HepG2 (cell line): ENCODE measurements around the gene PAM16. TPM values are rescaled to one million over a fixed set of nuclear protein-coding genes. Genes with fewer than 3 reads are reported as not detected.

Source experiments
- ARNTL ChIP-seq: sonication (generic); formaldehyde crosslinking; IDR thresholded peaks from 2 replicates; pipeline ENCODE4 v1.4.0; 2020; ENCODE audit warnings: mild to moderate bottlenecking, missing genetic modification reagents
- CC2D1A ChIP-seq: sonication (generic); formaldehyde crosslinking; IDR thresholded peaks from 2 replicates; pipeline ENCODE4 v1.8.1; 2023; ENCODE audit warnings: mild to moderate bottlenecking, missing genetic modification reagents
- EP300 ChIP-seq, 3 experiments: sonication (generic) in 1 of 3; formaldehyde crosslinking in 1 of 3; IDR thresholded peaks; 2 replicates each; pipeline versions ENCODE4 v1.5.1 to v1.6.1; 2011 to 2020; ENCODE audit warnings: low read depth in 2 of 3, low read length in 2 of 3, borderline replicate concordance in 1 of 3, improper control_type of control experiment in 1 of 3, mild to moderate bottlenecking in 1 of 3, missing genetic modification reagents in 1 of 3, moderate library complexity in 1 of 3
- ERF ChIP-seq: IDR thresholded peaks from 2 replicates; pipeline ENCODE4 v1.6.1; 2018; ENCODE audit warnings: missing biosample characterization, missing genetic modification reagents
- FUBP1 ChIP-seq: sonication (generic); formaldehyde crosslinking; IDR thresholded peaks from 2 replicates; pipeline ENCODE4 v1.5.1; 2020; ENCODE audit warnings: missing genetic modification reagents, mild to moderate bottlenecking, borderline replicate concordance
- MEF2D ChIP-seq: sonication (generic); formaldehyde crosslinking; IDR thresholded peaks from 2 replicates; pipeline ENCODE4 v1.5.1; 2020; ENCODE audit warnings: mild to moderate bottlenecking, missing genetic modification reagents
- MTA1 ChIP-seq: sonication (generic); formaldehyde crosslinking; IDR thresholded peaks from 2 replicates; pipeline ENCODE4 v1.4.0; 2020; ENCODE audit warnings: missing genetic modification reagents, mild to moderate bottlenecking, borderline replicate concordance
- MZF1 ChIP-seq: sonication (generic); formaldehyde crosslinking; IDR thresholded peaks from 2 replicates; pipeline ENCODE4 v1.8.1; 2023; ENCODE audit warnings: mild to moderate bottlenecking, missing genetic modification reagents, borderline replicate concordance
- RBFOX2 ChIP-seq: fragments of 200-400 bp; formaldehyde crosslinking; IDR thresholded peaks from 2 replicates; pipeline ENCODE4 v1.6.1; 2017; ENCODE audit warnings: low read depth, mild to moderate bottlenecking, low read length
- RBM22 ChIP-seq: fragments of 200-400 bp; formaldehyde crosslinking; optimal IDR thresholded peaks from 2 replicates; pipeline ENCODE3; 2017; ENCODE audit warnings: mild to moderate bottlenecking, low read length, moderate library complexity
- SOX5 ChIP-seq: IDR thresholded peaks from 2 replicates; pipeline ENCODE4 v1.6.1; 2016; ENCODE audit warnings: borderline replicate concordance
- SPEN ChIP-seq: sonication (generic); formaldehyde crosslinking; IDR thresholded peaks from 2 replicates; pipeline ENCODE4 v1.5.1; 2020; ENCODE audit warnings: low read depth, mild to moderate bottlenecking, missing genetic modification reagents
- STAT5B ChIP-seq: sonication (generic); formaldehyde crosslinking; IDR thresholded peaks from 2 replicates; pipeline ENCODE4 v1.4.0; 2020; ENCODE audit warnings: missing genetic modification reagents
- TP53 ChIP-seq: sonication (generic); formaldehyde crosslinking; conservative IDR thresholded peaks from 2 replicates; pipeline ENCODE4 v1.4.0; 2020; ENCODE audit warnings: missing genetic modification reagents
- ZBTB3 ChIP-seq: sonication (generic); formaldehyde crosslinking; IDR thresholded peaks from 2 replicates; pipeline ENCODE4 v1.4.0; 2020; ENCODE audit warnings: low read depth, mild to moderate bottlenecking, moderate library complexity, missing genetic modification reagents, borderline replicate concordance
- ZNF30 ChIP-seq: sonication (generic); formaldehyde crosslinking; IDR thresholded peaks from 2 replicates; pipeline ENCODE4 v1.5.0; 2020; ENCODE audit warnings: mild to moderate bottlenecking, missing genetic modification reagents
- ZNF335 ChIP-seq: sonication (generic); formaldehyde crosslinking; IDR thresholded peaks from 2 replicates; pipeline ENCODE4 v1.4.0; 2020; ENCODE audit warnings: missing genetic modification reagents
- ZNF484 ChIP-seq: sonication (generic); formaldehyde crosslinking; IDR thresholded peaks from 2 replicates; pipeline ENCODE4 v1.5.1; 2020; ENCODE audit warnings: mild to moderate bottlenecking, low read depth, missing genetic modification reagents, borderline replicate concordance
- ZNF512B ChIP-seq: sonication (generic); formaldehyde crosslinking; IDR thresholded peaks from 2 replicates; pipeline ENCODE4 v1.5.1; 2020; ENCODE audit warnings: missing genetic modification reagents, mild to moderate bottlenecking, borderline replicate concordance
- ZNF572 ChIP-seq: sonication (generic); formaldehyde crosslinking; IDR thresholded peaks from 2 replicates; pipeline ENCODE4 v1.5.1; 2020; ENCODE audit warnings: mild to moderate bottlenecking, missing genetic modification reagents
- ZNF598 ChIP-seq: sonication (generic); formaldehyde crosslinking; IDR thresholded peaks from 2 replicates; pipeline ENCODE4 v1.5.1; 2020; ENCODE audit warnings: mild to moderate bottlenecking, missing genetic modification reagents, borderline replicate concordance
- ZZZ3 ChIP-seq: sonication (generic); formaldehyde crosslinking; IDR thresholded peaks from 2 replicates; pipeline ENCODE4 v1.4.0; 2020; ENCODE audit warnings: missing genetic modification reagents, mild to moderate bottlenecking, borderline replicate concordance
- polyA plus RNA-seq, 8 experiments: library from polyadenylated mRNA; depleted of rRNA in 3 of 8; stranded (reverse) in 7 of 8; unstranded in 1 of 8; fragments of >200 nt; fragmentation: Illumina TruSeq in 4 of 8; extraction: Trizol in 4 of 8; gene quantifications; 2 replicates each; pipeline versions ENCODE4 v1.2.1 to v1.2.3, GENCODE V29; 2011 to 2016; ENCODE audit warnings: low read depth in 4 of 8, missing spikeins in 1 of 8, mixed read lengths in 1 of 8; ENCODE audit not compliant: insufficient read depth in 1 of 8
- total RNA-seq, 5 experiments: library from RNA; depleted of rRNA; stranded (reverse); fragments of >200 nt; fragmentation: Illumina TruSeq; extraction: Trizol; gene quantifications; 2 replicates each; pipeline ENCODE4 v1.2.3, GENCODE V29; 2016; ENCODE audit warnings: low read depth in 1 of 5
- TF ChIP-seq, protein P1 (sequence below): sonication (generic); formaldehyde crosslinking; IDR thresholded peaks from 2 replicates; pipeline ENCODE4 v1.9.0; 2022; ENCODE audit warnings: missing genetic modification reagents, mild to moderate bottlenecking, borderline replicate concordance

The PAM16 gene
- total and polyA plus RNA-seq, 2 of the 13 experiments (the other 11 are each of a cell fraction or from before 2014, with no cell fraction given) = 51.5 to 51.8 TPM

GRCh38 chr16:4307215-4308037 lies 43.7 kb downstream of the PAM16 start (continued):
- TF ChIP-seq ZNF572 (no peak), EP300 (IDR thresholded peaks at IDR 0.05; ENCODE audit: low read depth in 2 of 2, low read length in 2 of 2) (peak in 1 of 2 experiments; percentile 34; a peak in 1 of 4 replicates), EP300 (CRISPR knock-in tag; IDR thresholded peaks at IDR 0.05; ENCODE audit: borderline replicate concordance) (no peak), ERF (0 out of 2 replicates have a peak, but pooled peaks have one; percentile 27), ZNF512B (CRISPR knock-in tag) (no peak), ZNF335 (CRISPR knock-in tag) (no peak), TP53 (no peak), ZNF484 (CRISPR knock-in tag) (no peak), MZF1 (CRISPR knock-in tag) (no peak), ZNF30 (CRISPR knock-in tag) (no peak), SPEN (CRISPR knock-in tag) (no peak; the same call in 1 of the 2 replicates), RBM22 (no peak), ZZZ3 (no peak), MTA1 (CRISPR knock-in tag) (no peak), SOX5 (CRISPR knock-in tag) (0 out of 2 replicates have a peak, but pooled peaks have one; percentile 11), RBFOX2 (peak; percentile 58), FUBP1 (no peak), STAT5B (CRISPR knock-in tag) (no peak), MEF2D (CRISPR knock-in tag) (no peak), ARNTL (no peak), CC2D1A (CRISPR knock-in tag) (no peak), ZBTB3 (CRISPR knock-in tag) (no peak), ZNF598 (no peak)
- TF ChIP-seq, protein P1, sequence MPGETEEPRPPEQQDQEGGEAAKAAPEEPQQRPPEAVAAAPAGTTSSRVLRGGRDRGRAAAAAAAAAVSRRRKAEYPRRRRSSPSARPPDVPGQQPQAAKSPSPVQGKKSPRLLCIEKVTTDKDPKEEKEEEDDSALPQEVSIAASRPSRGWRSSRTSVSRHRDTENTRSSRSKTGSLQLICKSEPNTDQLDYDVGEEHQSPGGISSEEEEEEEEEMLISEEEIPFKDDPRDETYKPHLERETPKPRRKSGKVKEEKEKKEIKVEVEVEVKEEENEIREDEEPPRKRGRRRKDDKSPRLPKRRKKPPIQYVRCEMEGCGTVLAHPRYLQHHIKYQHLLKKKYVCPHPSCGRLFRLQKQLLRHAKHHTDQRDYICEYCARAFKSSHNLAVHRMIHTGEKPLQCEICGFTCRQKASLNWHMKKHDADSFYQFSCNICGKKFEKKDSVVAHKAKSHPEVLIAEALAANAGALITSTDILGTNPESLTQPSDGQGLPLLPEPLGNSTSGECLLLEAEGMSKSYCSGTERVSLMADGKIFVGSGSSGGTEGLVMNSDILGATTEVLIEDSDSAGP (CRISPR knock-in tag) = no peak
